Right atrium auricular region (tissue), 2 donors: ENCODE data around the gene NRG3. TPM values are rescaled to one million over a fixed set of nuclear protein-coding genes. Genes with fewer than 3 reads are reported as not detected.
"Not testable (repeated sequence)": the region's sequence is repeated elsewhere in the genome, so short reads cannot be mapped to it uniquely, and the experiment has no call there.

ENCODE experiments used
- DNase-seq: peaks from one replicate; pipeline ENCODE4 v3.0.0-alpha.2; 2019; ENCODE audit warnings: low spot score
- H3K27ac ChIP-seq, 2 donors: fragments of 200-600 bp; sonication (generic); 1 replicate in 1 of 2; 2 replicates in 1 of 2; pipeline ENCODE4 v1.5.1; 2016 to 2019
- H3K27me3 ChIP-seq, 2 donors: fragments of 200-600 bp; sonication (generic); one replicate each; pipeline versions ENCODE4 v1.5.1 to v1.6.0; 2017 to 2019
- H3K36me3 ChIP-seq: fragments of 200-600 bp; sonication (generic); one replicate; pipeline ENCODE4 v1.5.1; 2016
- H3K4me1 ChIP-seq, 2 donors: fragments of 200-600 bp; sonication (generic); one replicate each; pipeline versions ENCODE4 v1.5.1 to v1.6.0; 2017 to 2019
- H3K4me3 ChIP-seq, 2 donors: fragments of 200-600 bp; sonication (generic); 1 replicate in 1 of 2; 2 replicates in 1 of 2; pipeline ENCODE4 v1.5.1; 2017 to 2019; ENCODE audit warnings: mild to moderate bottlenecking in 1 of 2, moderate library complexity in 1 of 2
- H3K9me3 ChIP-seq, 2 donors: fragments of 200-600 bp; sonication (generic); one replicate each; pipeline ENCODE4 v1.5.1; 2019
- CTCF ChIP-seq, 2 donors: fragments of 200-600 bp; sonication (generic); IDR thresholded peaks; one replicate each; pipeline ENCODE4 v1.5.1; 2019; ENCODE audit warnings: antibody characterized with exemption in 2 of 2
- total RNA-seq, 2 donors: library from RNA; depleted of rRNA; stranded (reverse); fragments of >200 nt; gene quantifications; one replicate each; pipeline ENCODE4 v1.1.0, GENCODE V29; 2016

The NRG3 gene
- total RNA-seq, 2 donors from 2014 or later = 0.70 to 1.4 TPM

GRCh38 chr10:82942286-82943099, 1067.5 kb downstream of the NRG3 start:
- H3K9me3 ChIP-seq = peaks cover 0 to 7% of the 10 kb centered on the region in 2 donors
- H3K27me3 ChIP-seq = no peaks in the 10 kb centered on the region
- no peak overlapping the region for H3K4me3 ChIP-seq
- no peaks in the 10 kb centered on the region for H3K36me3 ChIP-seq
- no peak for TF ChIP-seq CTCF (IDR thresholded peaks at IDR 0.05)
- no peak overlapping the region for H3K27ac ChIP-seq
- no peak for DNase-seq
- H3K4me1 ChIP-seq = no peaks in the 10 kb centered on the region

- H3K27ac ChIP-seq = no peak overlapping the region
These were observed 1068.1 kb downstream of the NRG3 start for GRCh38 chr10:82943142-82943541.

DNA sequence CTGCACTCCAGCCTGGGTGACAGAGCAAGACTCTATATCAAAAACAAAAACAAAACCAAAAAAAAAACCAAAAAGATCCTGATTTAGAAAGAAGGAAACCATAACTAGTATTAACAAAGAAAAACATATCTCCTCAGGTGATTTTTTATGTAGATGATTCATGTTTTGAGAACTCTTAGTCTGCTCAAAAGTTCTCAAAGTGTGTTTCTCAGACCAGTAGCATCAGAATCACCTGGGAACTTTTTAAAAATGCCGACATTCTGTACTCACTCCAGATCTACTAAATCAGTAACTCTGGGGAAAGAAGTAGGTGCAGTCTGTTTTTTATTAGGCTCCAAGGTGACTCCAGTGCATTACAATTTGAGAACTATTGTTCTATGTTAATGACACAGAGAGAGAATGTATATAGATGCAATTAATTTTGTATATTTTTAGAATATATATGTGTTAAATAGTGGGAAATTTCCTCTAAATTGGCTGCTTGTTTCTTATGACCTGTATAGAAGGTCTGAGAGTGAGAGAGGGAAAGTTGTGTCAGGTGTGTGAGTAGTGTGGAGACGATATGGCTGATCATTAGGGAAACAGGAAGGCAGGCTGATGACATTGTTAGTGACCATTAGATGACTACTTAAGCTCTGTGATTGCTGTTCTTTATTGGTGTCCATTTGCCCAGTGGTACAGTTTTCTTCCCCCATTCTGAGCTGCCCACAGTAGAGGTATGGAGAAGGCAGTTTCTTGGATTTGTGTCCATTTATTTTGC, 1075.0 kb downstream of the NRG3 start:
- no peak overlapping the region for H3K4me3 ChIP-seq
- H3K9me3 ChIP-seq = peaks cover 0 to 6% of the 10 kb centered on the region in 2 donors
- no peaks in the 10 kb centered on the region for H3K27me3 ChIP-seq
- H3K4me1 ChIP-seq = no peaks in the 10 kb centered on the region
- H3K27ac ChIP-seq = no peak overlapping the region
- no peak for DNase-seq
- H3K36me3 ChIP-seq = no peaks in the 10 kb centered on the region
- no peak for TF ChIP-seq CTCF (IDR thresholded peaks at IDR 0.05)

More at GRCh38 chr10:82943142-82943541, 1068.1 kb downstream of the NRG3 start:
- H3K9me3 ChIP-seq = peaks cover 0 to 7% of the 10 kb centered on the region in 2 donors
- H3K27me3 ChIP-seq = no peaks in the 10 kb centered on the region
- no peaks in the 10 kb centered on the region for H3K4me1 ChIP-seq
- H3K36me3 ChIP-seq = no peaks in the 10 kb centered on the region
- DNase-seq = no peak
- no peak overlapping the region for H3K4me3 ChIP-seq
- TF ChIP-seq CTCF (IDR thresholded peaks at IDR 0.05) = no peak

GRCh38 chr10:82953331-82953730, 1078.3 kb downstream of the NRG3 start:
- no peaks in the 10 kb centered on the region for H3K4me1 ChIP-seq
- H3K36me3 ChIP-seq = no peaks in the 10 kb centered on the region
- no peaks in the 10 kb centered on the region for H3K27me3 ChIP-seq
- H3K4me3 ChIP-seq = no peak overlapping the region
- no peak for TF ChIP-seq CTCF (IDR thresholded peaks at IDR 0.05)
- H3K27ac ChIP-seq = no peak overlapping the region
- H3K9me3 ChIP-seq = no peaks in the 10 kb centered on the region
- DNase-seq = no peak

GRCh38 chr10:82953909-82954308, 1078.9 kb downstream of the NRG3 start:
- H3K9me3 ChIP-seq = no peaks in the 10 kb centered on the region
- DNase-seq = no peak
- H3K27ac ChIP-seq = no peak overlapping the region
- TF ChIP-seq CTCF (IDR thresholded peaks at IDR 0.05) = no peak
- no peaks in the 10 kb centered on the region for H3K36me3 ChIP-seq
- H3K27me3 ChIP-seq = no peaks in the 10 kb centered on the region
- no peaks in the 10 kb centered on the region for H3K4me1 ChIP-seq
- H3K4me3 ChIP-seq = no peak overlapping the region

DNA sequence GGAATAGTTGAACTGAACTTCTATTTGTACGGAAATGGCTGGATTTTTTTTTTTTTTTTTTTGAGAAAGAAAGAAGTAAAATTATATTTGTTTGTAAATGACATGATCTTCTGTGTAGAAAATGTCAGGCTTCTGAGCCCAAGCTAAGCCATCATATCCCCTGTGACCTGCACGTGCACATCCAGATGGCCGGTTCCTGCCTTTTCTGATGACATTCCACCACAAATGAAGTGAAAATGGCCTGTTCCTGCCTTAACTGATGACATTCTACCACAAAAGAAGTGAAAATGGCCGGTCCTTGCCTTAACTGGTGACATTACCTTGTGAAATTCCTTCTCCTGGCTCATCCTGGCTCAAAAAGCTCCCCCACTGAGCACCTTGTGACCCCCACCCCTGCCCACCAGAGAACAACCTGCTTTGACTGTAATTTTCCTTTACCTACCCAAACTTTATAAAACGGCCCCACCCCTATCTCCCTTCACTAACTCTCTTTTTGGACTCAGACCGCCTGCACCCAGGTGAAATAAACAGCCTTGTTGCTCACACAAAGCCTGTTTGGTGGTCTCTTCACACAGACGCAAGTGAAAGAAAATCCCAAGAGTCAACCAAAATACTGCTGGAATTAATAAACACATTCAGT, 1085.5 kb downstream of the NRG3 start:
- H3K4me3 ChIP-seq, H3K36me3 ChIP-seq, H3K4me1 ChIP-seq, DNase-seq, H3K27ac ChIP-seq, H3K9me3 ChIP-seq, H3K27me3 ChIP-seq: not testable (repeated sequence)
